ENCODE measurements around the gene KPNA6.
A peak's percentile ranks its signal among the peaks of the same experiment; 100 is the strongest.
"Not testable (repeated sequence)": the region's sequence is repeated elsewhere in the genome, so short reads cannot be mapped to it uniquely, and the experiment has no call there.

Gene KPNA6

GRCh38 chr1:32142446-32143301 lies 34.8 kb downstream of the KPNA6 start:
- no peak for DNase-seq (ENCODE audit: low read depth, low spot score)

DNA sequence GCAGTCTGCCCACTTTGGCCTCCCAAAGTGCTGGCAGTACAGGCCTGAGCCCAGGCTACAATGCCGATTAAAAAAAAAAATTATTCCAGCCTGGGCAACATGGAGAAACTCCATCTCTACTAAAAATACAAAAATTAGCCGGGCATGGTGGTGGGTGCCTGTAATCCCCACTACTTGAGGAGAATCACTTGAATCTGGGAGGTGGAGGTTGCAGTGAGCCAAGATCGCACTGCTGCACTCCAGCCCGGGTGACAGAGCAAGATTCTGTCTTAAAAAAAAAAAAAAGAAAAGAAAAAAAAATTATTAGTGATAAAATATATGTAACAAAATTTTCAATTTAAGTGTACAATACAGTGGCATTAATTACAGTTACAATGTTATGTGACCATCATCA lies 35.4 kb downstream of the KPNA6 start:
- not testable (repeated sequence) for DNase-seq (ENCODE audit: low read depth, low spot score)

DNA sequence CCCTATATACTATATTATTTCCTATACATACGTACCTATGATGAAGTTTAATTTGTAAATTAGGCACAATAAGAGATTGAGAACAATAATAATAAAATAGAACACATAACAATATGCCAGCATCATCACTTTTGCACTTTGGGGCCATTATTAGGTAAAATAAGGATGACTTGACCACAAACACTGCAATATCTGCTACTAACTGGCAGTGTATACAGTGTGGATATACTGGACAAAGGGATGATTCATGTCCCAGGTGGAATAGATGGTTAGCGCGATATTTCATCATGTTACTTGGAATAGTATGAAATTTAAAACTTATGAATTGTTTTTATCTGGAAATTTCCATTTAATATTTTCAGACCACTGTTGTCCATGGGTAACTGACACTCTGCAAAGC lies 36.2 kb downstream of the KPNA6 start:
- no peak for DNase-seq (ENCODE audit: low read depth, low spot score)

- DNase-seq (ENCODE audit: low read depth, low spot score): not testable (repeated sequence)
These were observed 39.9 kb downstream of the KPNA6 start for GRCh38 chr1:32147799-32148198.

DNA sequence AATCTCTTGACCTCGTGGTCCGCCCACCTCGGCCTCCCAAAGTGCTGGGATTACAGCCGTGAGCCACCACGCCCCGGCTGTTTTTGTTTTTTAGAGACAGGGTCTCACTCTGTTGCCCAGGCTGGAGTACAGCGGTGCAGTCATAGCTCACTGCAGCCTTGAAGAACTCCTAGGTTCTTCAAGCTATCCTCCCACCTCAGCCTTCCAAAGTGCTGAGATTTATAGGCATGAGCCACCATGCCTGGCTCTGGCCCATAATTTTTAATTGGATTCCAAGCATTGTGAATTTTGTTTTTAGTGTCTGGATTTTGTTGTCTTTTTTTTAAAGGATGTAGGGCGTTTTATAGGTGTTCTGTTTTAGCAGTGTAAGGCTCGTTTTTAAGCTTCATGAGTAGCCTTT lies 43.0 kb downstream of the KPNA6 start:
- no peak for DNase-seq (ENCODE audit: low read depth, low spot score)

GRCh38 chr1:32151319-32151787 lies 43.5 kb downstream of the KPNA6 start:
- peak; percentile 38 for DNase-seq (ENCODE audit: low read depth, low spot score)

DNA sequence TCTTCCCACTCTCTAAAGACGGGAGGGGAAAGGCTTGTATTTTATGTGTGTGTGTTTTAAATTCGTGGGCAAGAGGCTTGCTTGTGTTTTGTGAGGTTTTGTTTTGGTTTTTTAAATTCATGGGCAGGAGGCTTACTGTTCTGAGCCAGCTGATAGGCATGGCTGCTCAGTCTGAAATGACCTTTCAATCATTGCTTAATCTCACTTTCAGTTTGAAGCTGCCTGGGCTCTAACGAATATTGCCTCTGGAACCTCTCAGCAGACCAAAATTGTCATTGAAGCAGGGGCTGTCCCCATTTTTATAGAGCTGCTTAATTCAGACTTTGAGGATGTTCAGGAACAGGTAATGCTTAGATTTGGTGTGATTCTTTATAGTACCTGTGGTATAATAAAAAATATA lies 51.3 kb downstream of the KPNA6 start:
- DNase-seq (ENCODE audit: low read depth, low spot score): no peak

DNA sequence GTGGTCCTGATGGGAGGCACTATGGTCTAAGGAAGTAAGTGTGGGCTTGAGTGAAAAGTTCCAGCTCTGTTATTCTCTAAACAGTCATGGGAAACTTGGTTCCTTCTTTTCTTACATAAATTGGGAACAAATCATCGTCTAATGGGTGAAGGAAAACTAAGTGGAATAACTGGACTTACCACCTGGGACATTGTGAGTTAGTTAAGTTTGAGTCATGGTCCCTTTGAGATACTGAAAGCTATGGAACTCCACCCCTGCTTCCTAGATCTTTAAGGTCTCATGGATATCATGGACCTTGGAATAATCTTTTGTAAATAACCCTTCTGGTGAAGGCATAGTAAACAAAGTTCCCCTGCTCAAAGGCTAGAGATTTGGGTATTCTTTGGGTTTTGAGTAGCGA lies 55.5 kb downstream of the KPNA6 start:
- DNase-seq (ENCODE audit: low read depth, low spot score): no peak

GRCh38 chr1:32165633-32166032 lies 57.8 kb downstream of the KPNA6 start:
- not testable (repeated sequence) for DNase-seq (ENCODE audit: low read depth, low spot score)

GRCh38 chr1:32170991-32171390 lies 63.1 kb downstream of the KPNA6 start:
- no peak for DNase-seq (ENCODE audit: low read depth, low spot score)

DNA sequence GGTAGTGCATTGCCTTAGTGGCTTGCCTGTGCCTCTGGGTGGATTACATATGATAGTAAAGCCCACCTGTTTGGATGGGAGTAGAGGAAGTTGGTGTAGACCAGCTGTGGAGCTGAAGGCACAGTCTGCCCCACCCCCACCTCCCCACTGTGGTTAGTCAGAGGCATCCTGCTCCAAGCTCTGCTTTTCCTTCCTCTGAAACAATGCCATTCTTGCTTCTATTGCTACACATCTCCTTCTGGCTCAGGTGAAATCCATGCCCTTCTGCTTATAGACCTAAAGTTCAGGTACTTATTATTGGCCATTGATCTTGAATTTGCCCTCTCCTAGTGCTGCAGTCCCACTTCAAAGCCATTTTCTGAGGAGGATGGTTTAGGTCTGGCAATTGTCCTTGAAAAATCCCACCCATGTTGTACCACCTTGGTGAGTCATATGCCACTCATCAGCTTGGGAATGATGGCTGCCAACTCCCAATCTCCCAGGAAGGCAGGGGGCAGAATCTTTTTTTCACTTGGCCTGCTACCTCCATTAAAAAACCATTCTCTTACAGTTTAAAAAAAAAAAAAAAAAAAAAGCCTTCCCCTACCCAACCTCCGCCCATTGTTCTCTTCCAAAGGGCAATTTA lies 64.9 kb downstream of the KPNA6 start:
- DNase-seq (ENCODE audit: low read depth, low spot score): no peak

DNA sequence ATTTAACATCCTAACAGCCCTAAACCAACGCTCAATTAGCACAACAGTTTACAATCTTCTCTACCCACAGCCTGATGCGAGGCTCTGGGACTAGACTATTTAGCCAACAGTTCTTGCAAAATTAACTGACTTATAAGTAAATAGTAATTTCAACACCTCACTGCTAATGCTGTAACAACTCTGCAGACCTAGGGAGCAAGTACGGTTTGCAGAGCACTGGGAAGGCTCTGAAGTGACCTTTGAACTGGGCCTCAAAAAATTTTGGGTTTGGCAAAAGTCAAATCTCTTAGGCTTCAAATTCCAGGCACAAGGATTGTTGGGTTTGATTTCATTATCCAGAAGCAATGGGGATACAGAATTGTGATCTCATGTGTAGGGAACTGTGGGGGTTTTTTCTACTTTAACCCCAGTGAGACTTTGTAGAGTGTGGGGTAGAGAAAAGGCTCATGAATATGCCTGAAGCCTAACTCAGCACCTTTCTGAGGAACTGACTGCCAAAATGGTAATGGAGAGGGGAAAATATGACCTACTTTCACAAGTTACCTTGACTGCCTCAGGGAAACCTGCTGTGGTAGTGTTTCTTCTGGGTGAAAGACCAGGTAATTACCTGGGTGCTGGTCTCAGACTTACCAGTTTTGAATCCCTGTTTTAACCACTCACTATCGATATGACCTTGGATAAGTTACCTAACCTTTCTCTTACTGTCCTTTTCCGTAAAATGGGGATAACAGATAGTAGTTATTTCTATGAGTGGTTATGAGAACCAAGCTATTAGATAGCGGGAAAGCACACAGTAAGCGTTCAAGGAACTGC lies 70.7 kb downstream of the KPNA6 start:
- no peak for DNase-seq (ENCODE audit: low read depth, low spot score)

DNA sequence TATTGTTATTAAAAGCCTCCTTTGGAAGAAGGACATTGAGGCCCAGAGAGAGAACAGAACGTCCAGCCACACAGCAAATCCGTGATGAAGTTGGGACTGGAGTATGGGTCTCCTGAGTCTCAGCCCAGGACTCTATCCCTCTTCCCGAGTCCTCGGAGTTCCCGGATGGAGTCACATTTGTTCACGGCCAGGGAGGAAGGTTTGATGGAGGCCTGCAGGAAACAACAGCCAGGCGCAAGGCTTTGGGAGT lies 71.3 kb downstream of the KPNA6 start:
- no peak for DNase-seq (ENCODE audit: low read depth, low spot score)

- DNase-seq (ENCODE audit: low read depth, low spot score): peak; percentile 66
These were observed 71.8 kb downstream of the KPNA6 start, which contains the start of gene TXLNA for GRCh38 chr1:32179443-32180185. Gene TXLNA (plus strand): TSS chr1:32179675. CDS start chr1:32180346, 671 bp downstream.

- DNase-seq (ENCODE audit: low read depth, low spot score): no peak
These were observed 72.6 kb downstream of the KPNA6 start for GRCh38 chr1:32180186-32181060.

DNA sequence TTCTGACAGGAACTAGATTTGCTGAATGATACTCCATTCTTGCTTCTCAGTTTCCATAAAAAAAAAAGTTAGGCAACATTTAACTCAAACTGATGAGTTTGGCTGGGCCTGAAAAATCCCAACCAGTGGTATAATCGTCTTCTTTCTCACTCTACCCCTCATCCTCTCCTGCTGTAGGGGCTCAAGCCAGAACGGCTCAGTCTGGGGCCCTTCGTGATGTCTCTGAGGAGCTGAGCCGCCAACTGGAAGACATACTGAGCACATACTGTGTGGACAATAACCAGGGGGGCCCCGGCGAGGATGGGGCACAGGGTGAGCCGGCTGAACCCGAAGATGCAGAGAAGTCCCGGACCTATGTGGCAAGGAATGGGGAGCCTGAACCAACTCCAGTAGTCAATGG lies 73.2 kb downstream of the KPNA6 start:
- no peak for DNase-seq (ENCODE audit: low read depth, low spot score)

GRCh38 chr1:32181563-32181962 lies 73.7 kb downstream of the KPNA6 start:
- DNase-seq (ENCODE audit: low read depth, low spot score): no peak

- DNase-seq (ENCODE audit: low read depth, low spot score): no peak
These were observed 74.2 kb downstream of the KPNA6 start for GRCh38 chr1:32182060-32182459.

- no peak for DNase-seq (ENCODE audit: low read depth, low spot score)
These were observed 76.8 kb downstream of the KPNA6 start for GRCh38 chr1:32184650-32185049.

- DNase-seq (ENCODE audit: low read depth, low spot score): no peak
These were observed 78.2 kb downstream of the KPNA6 start for GRCh38 chr1:32186077-32186476.

DNA sequence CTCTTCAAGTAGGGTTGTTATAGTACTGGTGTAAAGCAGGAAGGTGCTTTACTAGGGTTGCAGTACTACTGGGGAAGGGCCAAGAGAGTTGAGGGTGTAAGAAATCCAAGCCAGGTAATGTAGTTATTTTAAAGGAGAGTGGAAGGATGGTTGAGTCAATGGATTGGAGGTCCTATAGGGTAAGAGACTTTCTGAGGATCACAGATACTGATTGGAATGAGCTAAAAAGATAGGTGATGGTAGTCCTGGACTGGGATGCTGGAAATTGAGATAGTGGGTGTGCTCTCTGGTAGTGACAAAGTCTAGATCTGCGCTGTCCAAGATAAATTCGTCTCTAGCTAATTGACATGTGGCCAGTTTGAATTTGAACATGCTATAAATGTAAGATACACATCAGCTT lies 78.6 kb downstream of the KPNA6 start:
- DNase-seq (ENCODE audit: low read depth, low spot score): no peak

Data from brain pericyte (primary cell).